HepG2 (cell line): ENCODE data around the gene NAA38. TPM values are rescaled to one million over a fixed set of nuclear protein-coding genes. Genes with fewer than 3 reads are reported as not detected.
A peak's percentile ranks its signal among the peaks of the same experiment; 100 is the strongest.

Source experiments
- CHCHD3 ChIP-seq: sonication (generic); formaldehyde crosslinking; IDR thresholded peaks from 2 replicates; pipeline ENCODE4 v1.8.0; 2022; ENCODE audit warnings: mild to moderate bottlenecking, missing genetic modification reagents, moderate library complexity
- CSRNP1 ChIP-seq: sonication (generic); formaldehyde crosslinking; IDR thresholded peaks from 2 replicates; pipeline ENCODE4 v1.8.1; 2023; ENCODE audit warnings: mild to moderate bottlenecking, missing genetic modification reagents
- LRRFIP1 ChIP-seq: sonication (generic); formaldehyde crosslinking; conservative IDR thresholded peaks from 2 replicates; pipeline ENCODE4 v1.4.0; 2020; ENCODE audit warnings: missing genetic modification reagents
- MAF1 ChIP-seq: sonication (generic); formaldehyde crosslinking; IDR thresholded peaks from 2 replicates; pipeline ENCODE4 v1.5.0; 2020; ENCODE audit warnings: missing genetic modification reagents, borderline replicate concordance
- PRDM10 ChIP-seq: sonication (generic); formaldehyde crosslinking; IDR thresholded peaks from 2 replicates; pipeline ENCODE4 v1.4.0; 2020; ENCODE audit warnings: low read depth, missing genetic modification reagents
- PRDM4 ChIP-seq: sonication (generic); formaldehyde crosslinking; IDR thresholded peaks from 2 replicates; pipeline ENCODE4 v1.9.0; 2021; ENCODE audit warnings: missing genetic modification reagents, borderline replicate concordance
- REPIN1 ChIP-seq: sonication (generic); formaldehyde crosslinking; IDR thresholded peaks from 2 replicates; pipeline ENCODE4 v1.8.0; 2022; ENCODE audit warnings: missing genetic modification reagents, low read depth, mild to moderate bottlenecking, borderline replicate concordance
- RNF219 ChIP-seq: sonication (generic); formaldehyde crosslinking; IDR thresholded peaks from 2 replicates; pipeline ENCODE4 v1.5.0; 2020; ENCODE audit warnings: mild to moderate bottlenecking, missing genetic modification reagents
- SMAD9 ChIP-seq: sonication (generic); formaldehyde crosslinking; IDR thresholded peaks from 2 replicates; pipeline ENCODE4 v1.5.1; 2020; ENCODE audit warnings: mild to moderate bottlenecking, missing genetic modification reagents
- TBL1XR1 ChIP-seq: fragments of 150-350 bp; IDR thresholded peaks from 2 replicates; pipeline ENCODE4 v1.6.1; 2014; ENCODE audit warnings: borderline replicate concordance, low read length; ENCODE audit not compliant: partially characterized antibody
- ZNF501 ChIP-seq: sonication (generic); formaldehyde crosslinking; IDR thresholded peaks from 2 replicates; pipeline ENCODE4 v1.5.1; 2020; ENCODE audit warnings: mild to moderate bottlenecking, moderate library complexity, missing genetic modification reagents
- ZNF547 ChIP-seq: sonication (generic); formaldehyde crosslinking; IDR thresholded peaks from 2 replicates; pipeline ENCODE4 v1.5.1; 2020; ENCODE audit warnings: mild to moderate bottlenecking, missing genetic modification reagents
- ZNF749 ChIP-seq: sonication (generic); formaldehyde crosslinking; IDR thresholded peaks from 2 replicates; pipeline ENCODE4 v1.8.0; 2022; ENCODE audit warnings: mild to moderate bottlenecking, missing genetic modification reagents, moderate library complexity, borderline replicate concordance
- polyA plus RNA-seq, 8 experiments: library from polyadenylated mRNA; depleted of rRNA in 3 of 8; stranded (reverse) in 7 of 8; unstranded in 1 of 8; fragments of >200 nt; fragmentation: Illumina TruSeq in 4 of 8; extraction: Trizol in 4 of 8; gene quantifications; 2 replicates each; pipeline versions ENCODE4 v1.2.1 to v1.2.3, GENCODE V29; 2011 to 2016; ENCODE audit warnings: low read depth in 4 of 8, missing spikeins in 1 of 8, mixed read lengths in 1 of 8; ENCODE audit not compliant: insufficient read depth in 1 of 8
- total RNA-seq, 5 experiments: library from RNA; depleted of rRNA; stranded (reverse); fragments of >200 nt; fragmentation: Illumina TruSeq; extraction: Trizol; gene quantifications; 2 replicates each; pipeline ENCODE4 v1.2.3, GENCODE V29; 2016; ENCODE audit warnings: low read depth in 1 of 5

NAA38 gene
- total and polyA plus RNA-seq, 2 of the 13 experiments (the other 11 are each of a cell fraction or from before 2014, with no cell fraction given) = 46.9 to 91.6 TPM

- no peak for TF ChIP-seq PRDM10 (CRISPR knock-in tag)
- no peak for TF ChIP-seq MAF1 (CRISPR knock-in tag)
- no peak for TF ChIP-seq RNF219 (CRISPR knock-in tag)
- TF ChIP-seq ZNF749 (CRISPR knock-in tag) = no peak
- no peak for TF ChIP-seq LRRFIP1 (CRISPR knock-in tag)
- TF ChIP-seq ZNF547 = no peak
- TF ChIP-seq ZNF501 (CRISPR knock-in tag) = peak; percentile 75
- no peak for TF ChIP-seq TBL1XR1
- TF ChIP-seq SMAD9 (CRISPR knock-in tag) = no peak
- no peak for TF ChIP-seq CHCHD3 (CRISPR knock-in tag)
- TF ChIP-seq REPIN1 (CRISPR knock-in tag) = no peak
- no peak for TF ChIP-seq PRDM4 (CRISPR knock-in tag)
- TF ChIP-seq CSRNP1 (CRISPR knock-in tag) = peak; percentile 72; the same call in 1 of the 2 replicates
These were observed 558 bp upstream of the NAA38 start, which contains the start of gene CYB5D1 (continued) for GRCh38 chr17:7857713-7858521.
